ENCODE results near the gene ZFAND6. TPM values are rescaled to one million over a fixed set of nuclear protein-coding genes. Genes with fewer than 3 reads are reported as not detected.

ZFAND6 gene
- total and polyA plus RNA-seq, 10 of the 15 experiments (the other 5 are each of a cell fraction or from before 2014, with no cell fraction given) = 78.9 to 179 (median 135) TPM

Small RNAs within 50 kb of the gene (small RNA-seq; reads per million reads assigned to genes)
- gene RF00017 = not detected

Other genes with a start within 250 kb of the ZFAND6 start
- 24.0 and 26.8 TPM in 2 replicates for gene MTHFS, start 162.7 kb upstream of the ZFAND6 start, total RNA-seq (2014; rRNA removed)
- 25.3 and 26.9 TPM in 2 replicates for gene MTHFS, start 162.7 kb upstream of the ZFAND6 start, total RNA-seq (2014; rRNA removed; fragmentation: Illumina TruSeq; extraction: Trizol)
- 35.3 and 38.4 TPM in 2 replicates for gene MTHFS, start 162.7 kb upstream of the ZFAND6 start, total RNA-seq (2021)
- gene MTHFS, start 162.7 kb upstream of the ZFAND6 start, polyA plus RNA-seq (2011; rRNA removed) = 38.4 and 38.5 TPM in 2 replicates
- gene MTHFS, start 162.7 kb upstream of the ZFAND6 start, polyA plus RNA-seq (2014; fragmentation: Illumina TruSeq; extraction: Trizol) = 22.4 and 28.4 TPM in 2 replicates
- gene MTHFS, start 162.7 kb upstream of the ZFAND6 start, polyA plus RNA-seq (2014; fragmentation: Nextera tagmentation; extraction: Ambion mirVana) = 10 to 100 TPM; 14.0 to 24.5 TPM
- 44.3 and 49.0 TPM in 2 replicates for gene MTHFS, start 162.7 kb upstream of the ZFAND6 start, polyA plus RNA-seq (2014; rRNA removed)
- 10 to 100 TPM; 78.9 to 81.9 TPM for gene MTHFS, start 162.7 kb upstream of the ZFAND6 start, polyA plus RNA-seq (2016; fragmentation: Nextera tagmentation; extraction: Ambion mirVana)
- 181 and 223 TPM in 2 replicates for gene BCL2A1, start 88.5 kb upstream of the ZFAND6 start, total RNA-seq (2014; rRNA removed)
- 358 and 373 TPM in 2 replicates for gene BCL2A1, start 88.5 kb upstream of the ZFAND6 start, total RNA-seq (2014; rRNA removed; fragmentation: Illumina TruSeq; extraction: Trizol)
- gene BCL2A1, start 88.5 kb upstream of the ZFAND6 start, total RNA-seq (2021) = 183 and 212 TPM in 2 replicates
- gene BCL2A1, start 88.5 kb upstream of the ZFAND6 start, polyA plus RNA-seq (2011; rRNA removed) = 375 and 596 TPM in 2 replicates
- gene BCL2A1, start 88.5 kb upstream of the ZFAND6 start, polyA plus RNA-seq (2014; fragmentation: Illumina TruSeq; extraction: Trizol) = 374 and 510 TPM in 2 replicates
- 100 to 1,000 TPM; 536 to 570 TPM for gene BCL2A1, start 88.5 kb upstream of the ZFAND6 start, polyA plus RNA-seq (2014; fragmentation: Nextera tagmentation; extraction: Ambion mirVana)
- gene BCL2A1, start 88.5 kb upstream of the ZFAND6 start, polyA plus RNA-seq (2014; rRNA removed) = 224 and 283 TPM in 2 replicates
- gene BCL2A1, start 88.5 kb upstream of the ZFAND6 start, polyA plus RNA-seq (2016; fragmentation: Nextera tagmentation; extraction: Ambion mirVana) = 100 to 1,000 TPM; 190 to 192 TPM
- gene FAH, start 93.3 kb downstream of the ZFAND6 start, total RNA-seq (2014; rRNA removed) = 51.9 and 55.8 TPM in 2 replicates
- gene FAH, start 93.3 kb downstream of the ZFAND6 start, total RNA-seq (2014; rRNA removed; fragmentation: Illumina TruSeq; extraction: Trizol) = 39.3 and 41.1 TPM in 2 replicates
- gene FAH, start 93.3 kb downstream of the ZFAND6 start, total RNA-seq (2021) = 61.5 and 67.4 TPM in 2 replicates
- 22.2 and 36.3 TPM in 2 replicates for gene FAH, start 93.3 kb downstream of the ZFAND6 start, polyA plus RNA-seq (2011; rRNA removed)
- gene FAH, start 93.3 kb downstream of the ZFAND6 start, polyA plus RNA-seq (2014; fragmentation: Illumina TruSeq; extraction: Trizol) = 45.7 and 54.8 TPM in 2 replicates
- 100 to 1,000 TPM; 117 to 121 TPM for gene FAH, start 93.3 kb downstream of the ZFAND6 start, polyA plus RNA-seq (2014; fragmentation: Nextera tagmentation; extraction: Ambion mirVana)
- gene FAH, start 93.3 kb downstream of the ZFAND6 start, polyA plus RNA-seq (2014; rRNA removed) = 53.5 and 56.5 TPM in 2 replicates
- gene FAH, start 93.3 kb downstream of the ZFAND6 start, polyA plus RNA-seq (2016; fragmentation: Nextera tagmentation; extraction: Ambion mirVana) = 10 to 100 TPM; 74.8 to 82.4 TPM
- not detected in 2 replicates for gene CTXND1, start 192.5 kb downstream of the ZFAND6 start, total RNA-seq (2014; rRNA removed)
- not detected in 2 replicates for gene CTXND1, start 192.5 kb downstream of the ZFAND6 start, total RNA-seq (2014; rRNA removed; fragmentation: Illumina TruSeq; extraction: Trizol)
- gene CTXND1, start 192.5 kb downstream of the ZFAND6 start, total RNA-seq (2021) = not detected in 2 replicates
- not detected in 2 replicates for gene CTXND1, start 192.5 kb downstream of the ZFAND6 start, polyA plus RNA-seq (2011; rRNA removed)
- not detected in 2 replicates for gene CTXND1, start 192.5 kb downstream of the ZFAND6 start, polyA plus RNA-seq (2014; fragmentation: Illumina TruSeq; extraction: Trizol)
- under 1 TPM; under 0.01 to 0.02 TPM for gene CTXND1, start 192.5 kb downstream of the ZFAND6 start, polyA plus RNA-seq (2014; fragmentation: Nextera tagmentation; extraction: Ambion mirVana)
- gene CTXND1, start 192.5 kb downstream of the ZFAND6 start, polyA plus RNA-seq (2014; rRNA removed) = not detected in 2 replicates
- under 1 TPM in 1 of 2 experiments, not detected in 1; 0.03 TPM for gene CTXND1, start 192.5 kb downstream of the ZFAND6 start, polyA plus RNA-seq (2016; fragmentation: Nextera tagmentation; extraction: Ambion mirVana)

Measured in GM12878 (cell line).